Fibroblast of skin of back (primary cell): ENCODE data around the gene APOBEC3C. TPM values are rescaled to one million over a fixed set of nuclear protein-coding genes. Genes with fewer than 3 reads are reported as not detected.
"Not testable (repeated sequence)": the region's sequence is repeated elsewhere in the genome, so short reads cannot be mapped to it uniquely, and the experiment has no call there.

ENCODE experiments used
- DNase-seq: peaks from one replicate; pipeline ENCODE4 v3.0.0-alpha.2; 2013
- polyA plus RNA-seq, 2 experiments: library from polyadenylated mRNA; unstranded; fragments of 120-200 nt; gene quantifications; one replicate each; pipeline ENCODE4 v1.2.1, GENCODE V29; 2013; ENCODE audit not compliant: insufficient read length in 2 of 2

Gene APOBEC3C
- polyA plus RNA-seq (2013, experiment 1 of 2; ENCODE audit: insufficient read length): 30.2 TPM
- 29.5 TPM for polyA plus RNA-seq (2013, experiment 2 of 2; ENCODE audit: insufficient read length)

DNA sequence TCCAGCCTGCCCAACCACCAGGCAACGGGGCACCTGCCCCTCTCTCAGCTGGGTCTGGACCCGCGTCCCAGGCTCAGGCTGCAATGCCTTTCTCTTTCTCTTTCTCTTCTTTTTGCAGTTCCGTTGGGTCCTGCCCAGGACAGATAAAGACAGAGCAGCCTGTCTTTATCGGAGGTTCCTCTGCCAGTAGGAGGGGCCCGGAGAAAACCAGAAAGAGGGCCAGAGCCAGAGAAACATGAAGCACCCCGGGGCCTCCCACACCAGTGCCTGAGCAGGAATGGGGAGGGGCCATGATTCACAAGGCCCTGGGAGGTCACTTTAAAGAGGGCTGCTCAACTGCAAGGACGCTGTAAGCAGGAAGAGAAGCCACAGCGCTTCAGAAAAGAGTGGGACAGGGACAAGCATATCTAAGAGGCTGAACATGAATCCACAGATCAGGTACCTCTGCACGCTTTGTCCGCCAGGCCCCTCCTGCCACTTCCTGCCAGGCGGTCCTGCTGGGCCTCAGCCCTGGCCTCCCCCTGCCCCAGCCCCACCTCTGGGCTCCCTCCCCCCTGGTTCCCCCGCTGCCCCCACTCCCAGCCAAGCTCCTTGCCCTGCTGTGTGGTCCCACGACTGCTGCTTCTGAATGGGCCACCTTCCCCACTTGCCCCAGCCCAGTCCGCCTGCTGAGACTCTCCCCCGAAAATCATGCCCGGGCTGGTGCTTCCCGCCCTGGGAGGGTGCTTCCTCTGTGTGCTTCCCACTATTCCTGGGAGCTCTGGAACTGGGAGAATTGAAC lies at the start of gene APOBEC3C:
APOBEC3C (plus strand) TSS at position 316 of the 781 bp plus-strand sequence; CDS start at position 422, 106 bp downstream.
- DNase-seq: peak; percentile 90

GRCh38 chr22:38964306-38964705 lies 49.8 kb upstream of the APOBEC3C start:
- no peak for DNase-seq

- DNase-seq: no peak
These were observed 49.1 kb upstream of the APOBEC3C start for GRCh38 chr22:38964989-38965388.

- no peak for DNase-seq
These were observed 48.3 kb upstream of the APOBEC3C start for GRCh38 chr22:38965614-38966379.

DNA sequence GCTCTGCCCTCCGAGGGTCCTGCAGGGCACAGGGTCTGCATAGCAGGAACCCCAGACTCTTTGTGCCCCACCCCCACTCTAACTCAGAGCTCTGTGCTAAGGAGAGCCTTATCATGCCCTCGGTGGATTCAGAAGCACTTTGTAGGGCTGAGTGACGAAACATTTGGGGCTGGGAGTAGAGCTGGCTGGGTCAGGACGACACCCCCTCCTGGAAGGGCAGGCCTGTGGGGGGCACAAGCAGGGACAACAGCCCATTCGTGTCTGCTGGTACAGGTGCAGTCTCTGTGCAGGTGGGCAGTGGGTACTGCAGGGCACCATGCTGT lies 47.7 kb upstream of the APOBEC3C start:
- DNase-seq: no peak

GRCh38 chr22:38966942-38967341 lies 47.1 kb upstream of the APOBEC3C start:
- DNase-seq: no peak

DNA sequence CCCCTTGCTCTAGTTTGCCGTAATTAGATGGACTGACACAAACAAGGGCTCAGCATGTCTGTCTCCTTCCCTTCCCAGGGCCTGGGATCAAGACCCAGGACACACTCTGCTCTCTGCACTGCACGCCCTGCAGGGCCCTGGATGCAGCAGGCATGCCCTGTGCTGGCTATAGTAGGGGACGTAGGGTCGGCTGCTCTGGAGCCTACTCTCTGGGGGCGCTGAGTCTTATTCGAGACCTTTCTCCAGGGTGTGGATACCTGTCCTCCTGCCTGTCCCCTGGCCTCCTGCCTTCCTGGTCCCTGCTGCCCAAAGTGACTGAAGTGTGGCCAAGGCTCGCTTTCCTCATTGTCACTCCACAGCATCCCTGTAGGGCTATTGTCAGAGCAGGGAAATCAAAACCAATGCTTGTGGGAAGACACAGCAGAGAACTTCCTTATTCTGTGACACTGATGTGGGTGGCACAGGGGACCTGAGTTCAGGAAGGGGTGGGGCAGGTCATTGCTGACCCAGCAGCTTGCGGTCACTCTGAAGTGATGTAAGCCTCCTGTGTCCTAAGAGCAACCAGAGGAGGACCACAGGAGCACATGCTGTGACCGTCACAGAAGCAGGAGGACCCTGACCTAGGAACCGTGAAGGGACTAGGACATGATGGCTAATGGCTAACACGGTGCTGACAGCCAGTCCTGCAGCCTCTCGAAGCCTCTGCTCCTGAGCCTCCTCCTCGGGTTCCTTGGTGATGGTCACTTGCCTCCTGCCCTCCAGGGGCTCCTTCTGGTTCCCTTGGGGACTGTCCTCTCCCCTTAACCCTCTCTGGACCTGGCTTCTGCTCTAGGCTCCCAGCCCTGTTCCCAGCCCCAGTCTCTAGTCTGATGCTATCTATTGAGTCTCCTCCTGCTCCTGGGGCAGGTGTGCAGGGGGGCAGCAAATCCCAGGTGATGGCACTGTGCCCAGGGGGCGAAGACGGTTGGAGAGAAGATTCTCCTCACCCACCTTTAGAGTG lies 46.3 kb upstream of the APOBEC3C start:
- no peak for DNase-seq

DNA sequence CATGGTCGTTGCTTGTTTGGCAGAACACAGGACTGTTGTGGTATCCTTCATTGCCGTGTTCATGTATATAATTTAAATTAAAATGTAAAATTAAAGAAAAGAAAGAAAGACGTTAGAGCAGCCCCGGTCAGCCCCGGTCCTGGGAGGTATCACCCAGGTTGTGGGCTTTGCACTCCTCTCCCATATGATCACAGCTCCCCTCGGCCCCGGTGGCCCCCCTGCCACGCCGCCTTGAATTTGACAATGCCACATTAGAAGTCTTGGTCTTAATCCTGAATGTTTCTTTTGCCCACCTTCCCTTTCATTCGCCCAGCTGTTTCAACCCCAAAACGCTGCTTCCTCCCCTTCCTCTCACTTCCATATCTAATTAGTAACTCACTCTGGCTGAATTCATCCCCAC lies 45.3 kb upstream of the APOBEC3C start:
- no peak for DNase-seq

- DNase-seq: no peak
These were observed 43.5 kb upstream of the APOBEC3C start for GRCh38 chr22:38970551-38970950.

DNA sequence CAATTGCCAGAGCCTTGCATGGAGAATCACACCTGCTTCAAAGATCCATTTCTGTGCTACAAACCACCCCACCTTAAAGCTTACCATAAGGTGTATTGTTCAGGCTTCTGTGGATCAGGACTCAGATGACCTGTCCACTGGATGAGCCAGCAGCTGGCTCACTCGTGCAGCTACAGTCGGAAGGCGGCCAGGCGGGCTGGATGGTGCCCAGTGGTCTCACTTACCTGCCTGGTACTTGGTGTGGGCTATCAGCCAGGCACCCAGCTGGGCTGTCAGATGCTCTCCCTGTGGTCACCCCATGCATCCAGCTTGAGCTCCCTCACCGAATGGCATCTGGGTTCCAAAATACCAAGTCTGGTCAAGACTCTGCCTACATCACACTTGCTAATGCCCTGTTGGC lies 42.9 kb upstream of the APOBEC3C start:
- no peak for DNase-seq

DNA sequence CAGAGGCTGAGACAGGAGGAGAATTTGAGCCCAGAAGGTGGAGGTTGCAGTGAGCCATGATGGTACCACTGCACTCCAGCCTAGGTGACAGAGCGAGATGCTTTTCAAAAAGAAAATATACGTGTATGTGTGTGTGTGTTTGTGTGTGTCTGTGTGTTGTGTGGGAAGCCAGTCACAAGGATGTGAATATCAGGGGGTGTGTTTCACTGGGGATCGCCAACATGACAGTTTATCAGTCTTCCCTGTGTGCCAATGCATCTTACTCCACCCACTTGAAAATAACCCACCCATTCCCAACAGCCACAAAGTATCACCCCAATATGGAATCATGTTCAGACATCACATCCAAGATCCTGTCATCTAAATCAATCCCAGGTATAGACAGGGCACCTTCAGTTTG lies 42.3 kb upstream of the APOBEC3C start:
- no peak for DNase-seq

DNA sequence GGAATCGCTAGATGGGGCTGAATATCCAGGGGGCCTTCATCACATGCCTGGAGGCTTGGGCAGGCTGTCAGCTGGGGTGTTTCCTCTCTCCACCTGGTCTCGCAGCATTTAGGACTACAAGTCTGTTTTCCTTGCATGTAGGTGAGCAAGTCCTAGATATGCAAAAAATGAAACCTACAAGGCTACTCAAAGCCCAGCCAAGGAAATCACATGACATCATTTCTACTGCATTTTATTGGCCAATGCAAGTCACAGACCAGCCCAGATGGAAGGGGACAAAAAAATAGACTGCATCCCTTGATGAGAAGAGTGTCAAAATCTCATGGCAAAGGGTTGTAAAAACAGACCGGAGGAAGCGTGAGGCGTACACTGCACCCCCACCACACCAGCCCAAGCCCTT lies 41.5 kb upstream of the APOBEC3C start:
- DNase-seq: no peak

DNA sequence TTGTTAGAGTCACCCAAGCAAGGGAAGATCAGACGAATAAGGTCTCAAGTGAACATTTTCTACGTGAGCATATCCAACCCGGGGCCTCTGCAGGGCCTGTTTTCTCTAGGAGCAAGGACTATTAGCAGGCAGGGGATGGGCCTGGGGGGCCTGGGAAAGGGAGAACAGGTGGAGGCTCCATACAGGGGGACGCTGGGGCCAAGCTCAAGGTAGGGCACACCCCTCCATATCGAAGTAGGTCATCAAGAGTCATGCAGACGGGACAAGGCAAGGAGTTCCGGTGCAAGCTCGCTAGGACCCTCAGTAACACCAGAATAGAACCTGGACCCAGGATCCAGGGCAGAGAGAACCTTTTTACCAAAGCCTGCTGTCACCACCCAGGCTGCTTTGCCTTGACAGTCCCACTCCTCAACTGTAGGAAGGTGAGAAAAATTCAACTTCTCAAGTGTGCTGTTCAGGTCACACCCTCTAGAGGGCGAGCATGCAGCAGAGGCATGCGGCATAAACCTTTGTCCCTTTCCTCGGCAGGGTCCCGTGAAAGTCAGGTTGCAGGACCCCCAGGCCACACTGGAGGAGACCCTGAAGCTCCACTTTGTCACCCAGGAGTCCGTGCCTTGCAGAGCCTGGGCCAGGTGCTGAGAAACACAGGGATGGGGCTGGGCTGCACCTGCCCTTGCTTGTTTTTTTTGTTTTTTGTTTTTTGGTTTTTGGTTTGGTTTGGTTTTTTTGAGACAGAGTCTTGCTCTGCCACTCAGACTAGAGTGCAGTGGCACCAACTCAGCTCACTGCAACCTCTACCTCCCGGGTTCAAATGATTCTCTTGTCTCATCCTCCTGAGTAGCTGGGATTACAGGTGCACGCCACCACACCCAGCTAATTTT lies 40.5 kb upstream of the APOBEC3C start:
- peak; percentile 20 for DNase-seq

GRCh38 chr22:38974170-38974825 lies 39.8 kb upstream of the APOBEC3C start:
- no peak for DNase-seq

- DNase-seq: no peak
These were observed 39.3 kb upstream of the APOBEC3C start for GRCh38 chr22:38974826-38975175.

- not testable (repeated sequence) for DNase-seq
These were observed 36.8 kb upstream of the APOBEC3C start for GRCh38 chr22:38977289-38977688.

GRCh38 chr22:38980587-38980986 lies 33.5 kb upstream of the APOBEC3C start:
- not testable (repeated sequence) for DNase-seq

DNA sequence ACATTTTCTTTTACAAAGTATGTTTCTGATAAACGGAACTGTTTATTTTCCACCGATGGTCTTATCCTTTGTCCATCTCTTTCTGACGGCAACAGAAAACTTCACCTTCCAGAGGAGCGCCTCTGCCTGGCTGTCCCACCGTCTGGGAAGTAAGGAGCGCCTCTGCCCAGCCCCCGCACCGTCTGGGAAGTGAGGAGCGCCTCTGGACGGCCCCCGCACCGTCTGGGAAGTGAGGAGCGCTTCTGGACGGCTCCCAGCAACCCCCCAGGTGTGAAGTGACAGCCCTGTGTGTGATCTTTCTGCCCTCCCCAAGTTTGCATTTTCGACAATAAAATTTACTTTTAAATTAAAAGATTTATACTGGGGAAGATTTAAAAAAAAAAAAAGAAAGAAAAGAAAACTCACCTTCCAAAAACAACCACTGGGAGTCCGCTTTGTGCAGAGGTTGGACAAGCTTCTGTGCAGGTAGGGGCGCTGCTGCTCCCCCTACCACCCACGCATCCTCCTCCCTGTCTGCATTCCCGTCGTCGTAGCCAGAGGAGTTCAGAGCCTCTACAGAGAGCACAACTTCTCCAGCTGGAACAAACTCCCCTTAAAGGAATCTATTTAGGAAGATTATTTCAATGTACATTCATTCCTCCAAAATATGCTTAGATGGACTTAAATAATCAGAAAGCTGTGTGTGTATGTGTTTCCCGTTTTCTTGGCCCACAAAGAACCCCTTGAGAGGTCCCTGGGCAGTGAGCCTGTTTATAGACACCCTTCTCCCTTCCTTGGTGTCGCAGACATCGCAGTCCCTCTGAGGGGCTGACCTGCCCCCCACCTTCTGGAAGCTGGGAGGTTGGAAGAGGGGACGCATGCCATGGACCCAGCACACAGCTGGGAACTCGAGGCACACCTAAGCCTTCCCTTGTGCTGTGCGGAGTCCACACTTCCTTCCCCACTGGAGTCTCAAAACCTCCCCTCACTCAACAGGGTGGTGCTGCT lies 32.8 kb upstream of the APOBEC3C start:
- peak; percentile 17 for DNase-seq

DNA sequence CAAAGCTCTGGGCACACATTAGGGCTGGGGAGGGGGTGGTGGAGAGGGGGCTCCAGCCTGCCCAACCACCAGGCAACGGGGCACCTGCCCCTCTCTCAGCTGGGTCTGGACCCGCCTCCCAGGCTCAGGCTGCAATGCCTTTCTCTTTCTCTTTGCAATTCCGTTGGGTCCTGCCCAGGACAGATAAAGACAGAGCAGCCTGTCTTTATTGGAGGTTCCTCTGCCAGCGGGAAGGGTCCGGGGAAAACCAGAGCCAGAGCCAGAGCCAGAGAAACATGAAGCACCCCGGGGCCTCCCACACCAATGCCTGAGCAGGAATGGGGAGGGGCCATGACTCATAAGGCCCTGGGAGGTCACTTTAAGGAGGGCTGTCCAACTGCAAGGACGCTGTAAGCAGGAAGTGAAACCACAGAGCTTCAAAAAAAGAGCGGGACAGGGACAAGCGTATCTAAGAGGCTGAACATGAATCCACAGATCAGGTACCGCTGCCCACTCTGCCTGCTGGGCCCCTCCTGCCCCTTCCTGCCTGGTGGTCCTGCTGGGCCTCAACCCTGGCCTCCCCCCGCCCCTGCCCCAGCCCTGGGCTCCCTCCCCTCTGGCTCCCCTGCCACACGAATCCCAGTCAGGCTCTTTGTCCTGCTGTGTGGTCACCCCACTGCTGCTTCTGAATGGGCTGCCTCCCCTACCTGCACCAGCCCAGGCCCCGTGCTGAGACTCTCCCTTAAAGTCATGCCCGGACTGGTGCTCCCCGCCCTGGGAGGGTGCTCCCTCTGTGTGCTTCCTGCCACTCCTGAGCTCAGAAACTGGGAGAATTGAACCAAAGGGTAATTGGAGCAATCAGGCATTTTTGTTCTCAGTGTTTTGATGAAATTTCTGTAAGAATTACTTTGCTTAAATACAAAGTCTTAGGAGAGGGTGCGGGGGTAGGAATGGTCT lies 31.8 kb upstream of the APOBEC3C start, which contains the start of gene APOBEC3B:
APOBEC3B (plus strand) TSS at position 356 of the 936 bp plus-strand sequence; CDS start at position 463, 107 bp downstream.
- peak; percentile 97 for DNase-seq
